HCT116 (cell line): Measurements from ENCODE around the gene WASF1. TPM values are rescaled to one million over a fixed set of nuclear protein-coding genes. Genes with fewer than 3 reads are reported as not detected.

Experiments used
- ATAC-seq: fragments of 200-7000 bp; cut with Tn5 transposase; 2 replicates; pipeline ENCODE4 v1.9.1; 2020; ENCODE audit warnings: mild to moderate bottlenecking, moderate library complexity
- BruUV-seq: library from RNA; stranded (reverse); fragments of 400-500 nt; replicated peaks from 2 replicates; lab custom pipeline; 2021; lab: Mats Ljungman, UMichigan
- CTCF ChIA-PET: fragments of 300-600 bp; sonication (Branson Sonifier 250); formaldehyde crosslinking; loops from one replicate; lab custom pipeline; 2021; ENCODE audit warnings: antibody characterized with exemption; lab: Charles Lee
- POLR2A ChIA-PET: fragments of 300-600, 350-600 bp; sonication (Branson Sonifier 250); formaldehyde crosslinking; loops from one replicate; lab custom pipeline; 2021; ENCODE audit warnings: antibody characterized with exemption; lab: Charles Lee
- RAD21 ChIA-PET, 2 experiments: fragments of 300-600 bp; sonication (Branson Sonifier 250); formaldehyde crosslinking; loops; one replicate each; lab custom pipeline; 2023; ENCODE audit warnings: low total read pairs in 2 of 2; ENCODE audit not compliant: uncharacterized antibody in 2 of 2, unreplicated experiment in 2 of 2, low non-redundant PET in 1 of 2; lab: Charles Lee
- DNase-seq: peaks from one replicate; pipeline ENCODE4 v3.0.0-alpha.2; 2010; ENCODE audit warnings: low read depth, low spot score
- H2AFZ ChIP-seq: fragments of 200-600 bp; shearing (Covaris generic), sonication (generic); 2 replicates; pipeline ENCODE4 v1.6.1; 2017; ENCODE audit warnings: low read depth, mixed run types, mixed read lengths, antibody characterized with exemption, low read length; ENCODE audit not compliant: poor library complexity, severe bottlenecking
- H3K27ac ChIP-seq: 2 replicates; pipeline ENCODE4 v1.5.1; 2012; ENCODE audit warnings: low read depth, low read length
- H3K27me3 ChIP-seq: fragments of 200-600 bp; sonication (generic); 2 replicates; pipeline ENCODE4 v1.6.1; 2016; ENCODE audit warnings: mixed run types, low read length, mixed read lengths; ENCODE audit not compliant: insufficient read depth
- H3K36me3 ChIP-seq, 2 experiments: fragments of 200-500 bp in 1 of 2; fragments of 200-600 bp in 1 of 2; sonication (Bioruptor generic) in 1 of 2; sonication (generic) in 1 of 2; 2 replicates each; pipeline versions ENCODE4 v1.5.1 to v1.6.1; 2014 to 2016; ENCODE audit warnings: low read length in 2 of 2, inconsistent platforms in 1 of 2, mixed read lengths in 1 of 2, mixed run types in 1 of 2; ENCODE audit not compliant: insufficient read depth in 2 of 2, control insufficient read depth in 1 of 2
- H3K4me1 ChIP-seq, 2 experiments: fragments of 200-600 bp in 1 of 2; sonication (generic) in 1 of 2; 2 replicates each; pipeline versions ENCODE4 v1.5.1 to v1.6.1; 2012 to 2017; ENCODE audit warnings: low read length in 2 of 2, inconsistent platforms in 1 of 2, mild to moderate bottlenecking in 1 of 2, mixed read lengths in 1 of 2, mixed run types in 1 of 2, moderate library complexity in 1 of 2; ENCODE audit not compliant: insufficient read depth in 2 of 2, control insufficient read depth in 1 of 2
- H3K4me2 ChIP-seq: fragments of 200-600 bp; sonication (generic); 2 replicates; pipeline ENCODE4 v1.6.1; 2017; ENCODE audit warnings: mixed run types, low read length, mixed read lengths
- H3K4me3 ChIP-seq, 2 experiments: fragments of 200-600 bp in 1 of 2; sonication (generic) in 1 of 2; replicated peaks in 1 of 2; 2 replicates each; pipeline ENCODE4 v1.5.1; 2011 to 2016; ENCODE audit warnings: low read length in 2 of 2, control low read depth in 1 of 2, low read depth in 1 of 2, mild to moderate bottlenecking in 1 of 2, mixed read lengths in 1 of 2, mixed run types in 1 of 2
- H3K79me2 ChIP-seq: fragments of 200-600 bp; sonication (generic); 2 replicates; pipeline ENCODE4 v1.6.1; 2017; ENCODE audit warnings: mild to moderate bottlenecking, mixed run types, low read length, moderate library complexity, mixed read lengths; ENCODE audit not compliant: insufficient read depth
- H3K9ac ChIP-seq: fragments of 200-600 bp; sonication (generic); 2 replicates; pipeline ENCODE4 v1.6.1; 2016; ENCODE audit warnings: low read length, mixed read lengths
- H3K9me2 ChIP-seq: fragments of 200-600 bp; sonication (generic), shearing (Covaris generic); 2 replicates; pipeline ENCODE4 v1.6.1; 2017; ENCODE audit warnings: mixed run types, mild to moderate bottlenecking, moderate library complexity; ENCODE audit not compliant: insufficient read depth
- H3K9me3 ChIP-seq, 2 experiments: fragments of 200-500 bp in 1 of 2; fragments of 200-600 bp in 1 of 2; sonication (Bioruptor generic) in 1 of 2; sonication (generic) in 1 of 2; 2 replicates each; pipeline ENCODE4 v1.6.1; 2014 to 2017; ENCODE audit warnings: low read length in 2 of 2, mixed read lengths in 2 of 2, inconsistent platforms in 1 of 2, low read depth in 1 of 2, mild to moderate bottlenecking in 1 of 2, mixed run types in 1 of 2, moderate library complexity in 1 of 2; ENCODE audit not compliant: control insufficient read depth in 1 of 2, insufficient read depth in 1 of 2
- H4K20me1 ChIP-seq: fragments of 200-600 bp; sonication (generic), shearing (Covaris generic); 2 replicates; pipeline ENCODE4 v1.6.1; 2017; ENCODE audit warnings: mixed run types, mild to moderate bottlenecking, moderate library complexity; ENCODE audit not compliant: insufficient read depth
- CBX3 ChIP-seq: IDR thresholded peaks from 2 replicates; pipeline ENCODE4 v1.6.1; 2012; ENCODE audit warnings: low read depth
- CEBPB ChIP-seq: IDR thresholded peaks from 2 replicates; pipeline ENCODE4 v1.6.1; 2012; ENCODE audit warnings: low read depth
- ELF1 ChIP-seq: IDR thresholded peaks from 2 replicates; pipeline ENCODE4 v1.6.1; 2012; ENCODE audit warnings: low read depth, borderline replicate concordance
- EZH2 ChIP-seq: fragments of 200-600 bp; sonication (generic); IDR thresholded peaks from 2 replicates; pipeline ENCODE4 v1.6.1; 2017; ENCODE audit warnings: antibody characterized with exemption, mixed run types
- EZH2phosphoT487 ChIP-seq: fragments of 200-600 bp; IDR thresholded peaks from 2 replicates; pipeline ENCODE4 v1.6.1; 2018; ENCODE audit warnings: antibody characterized with exemption, borderline replicate concordance
- FOSL1 ChIP-seq: IDR thresholded peaks from 2 replicates; pipeline ENCODE4 v1.6.1; 2012; ENCODE audit warnings: low read depth
- JUND ChIP-seq: IDR thresholded peaks from 2 replicates; pipeline ENCODE4 v1.6.1; 2012
- POLR2A ChIP-seq: IDR thresholded peaks from 2 replicates; pipeline ENCODE4 v1.7.0; 2011; ENCODE audit warnings: borderline replicate concordance; ENCODE audit not compliant: insufficient read depth, insufficient read length; ENCODE audit errors: extremely low read depth
- POLR2AphosphoS5 ChIP-seq: IDR thresholded peaks from 2 replicates; pipeline ENCODE4 v1.6.1; 2011; ENCODE audit warnings: mild to moderate bottlenecking, low read depth, low read length, moderate library complexity
- RAD21 ChIP-seq: IDR thresholded peaks from 2 replicates; pipeline ENCODE4 v1.6.1; 2012; ENCODE audit warnings: low read depth, mild to moderate bottlenecking
- REST ChIP-seq: IDR thresholded peaks from 2 replicates; pipeline ENCODE4 v1.6.1; 2012; ENCODE audit warnings: low read depth
- SP1 ChIP-seq: IDR thresholded peaks from 2 replicates; pipeline ENCODE4 v1.6.1; 2012; ENCODE audit warnings: low read depth
- SRF ChIP-seq: IDR thresholded peaks from 2 replicates; pipeline ENCODE4 v1.6.1; 2012; ENCODE audit warnings: low read depth
- TCF7L2 ChIP-seq: IDR thresholded peaks from 2 replicates; pipeline ENCODE4 v1.7.0; 2011; ENCODE audit warnings: borderline replicate concordance, inconsistent platforms; ENCODE audit not compliant: insufficient read depth, insufficient read length; ENCODE audit errors: extremely low read depth
- YY1 ChIP-seq: IDR thresholded peaks from 2 replicates; pipeline ENCODE4 v1.6.1; 2011; ENCODE audit warnings: low read length, low read depth, moderate library complexity, mild to moderate bottlenecking; ENCODE audit not compliant: insufficient replicate concordance; ENCODE audit errors: extremely low read depth
- ZNF274 ChIP-seq: fragments of 200-500 bp; sonication (Bioruptor generic); IDR thresholded peaks from 2 replicates; pipeline ENCODE4 v1.6.1; 2014; ENCODE audit warnings: mild to moderate bottlenecking, low read depth, low read length, inconsistent platforms
- intact Hi-C: fragments of 100-400 bp; cut with micrococcal nuclease; formaldehyde crosslinking; loops from 2 replicates; pipeline ENCODE4 v1.10.0; 2022
- total RNA-seq: library from RNA; stranded (reverse); gene quantifications from one replicate; pipeline ENCODE4 v1.2.1, GENCODE V29; 2021; ENCODE audit not compliant: unreplicated experiment
- TF ChIP-seq, protein P1 (sequence below): IDR thresholded peaks from 2 replicates; pipeline ENCODE4 v1.6.1; 2012

The WASF1 gene
- total RNA-seq, 1 experiment from 2014 or later = 25.9 TPM

DNA sequence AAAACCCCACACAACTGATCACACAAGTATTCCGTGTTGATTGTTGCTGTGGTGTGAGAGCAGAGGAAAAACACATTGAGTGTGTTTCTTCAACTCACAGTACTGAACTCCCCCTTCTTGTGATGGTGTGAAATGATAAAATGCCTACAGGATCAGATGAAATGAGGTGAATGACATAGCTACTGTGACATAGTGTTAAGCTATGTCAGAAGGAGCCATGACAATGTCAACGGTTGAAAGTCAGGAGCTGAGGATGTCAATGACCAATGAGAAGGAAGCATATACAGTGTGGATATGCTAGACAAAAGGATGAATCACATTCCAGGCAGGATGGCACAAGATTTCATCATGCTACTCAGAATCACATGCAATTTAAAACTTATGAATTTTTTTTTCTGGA, 38.8 kb downstream of the WASF1 start:
- intact Hi-C loops = no loop called here
- H3K27ac ChIP-seq = no peak overlapping the region

DNA sequence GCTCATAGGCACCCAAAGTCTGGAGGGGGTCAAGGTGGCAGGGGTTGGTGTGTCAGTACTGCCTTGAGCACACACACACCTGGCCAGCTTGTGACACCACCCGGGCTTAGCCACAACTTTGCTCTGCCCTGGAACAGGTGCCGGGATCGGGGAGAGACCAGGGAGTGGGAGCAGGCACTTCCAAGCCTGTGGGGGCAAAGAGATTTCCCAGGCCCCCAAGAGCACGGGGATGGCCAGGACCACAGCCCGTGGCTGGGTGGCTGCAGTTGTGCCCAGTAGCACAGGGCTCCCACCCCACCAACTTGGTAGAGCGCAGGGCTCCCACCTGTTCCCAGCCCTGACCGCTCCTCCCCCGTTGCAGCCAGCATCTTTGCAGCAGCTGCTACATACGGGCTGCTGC, 40.4 kb downstream of the WASF1 start:
- no peaks in the 10 kb centered on the region for H3K9me2 ChIP-seq
- POLR2A ChIA-PET = no interaction called here
- H2AFZ ChIP-seq = no peak overlapping the region
- no peaks in the 10 kb centered on the region for H3K36me3 ChIP-seq
- intact Hi-C loops = no loop called here
- H3K9me3 ChIP-seq = peaks cover 6 to 10% of the 10 kb centered on the region in 2 experiments; a peak in 2 of 4 replicates
- no peaks in the 10 kb centered on the region for H3K27me3 ChIP-seq
- H3K4me3 ChIP-seq = no peak overlapping the region
- DNase-seq = no peak
- H3K4me2 ChIP-seq = no peak overlapping the region
- BruUV-seq = no TSS peak
- no peak for ATAC-seq
- RAD21 ChIA-PET = no interaction called here
- no peak overlapping the region for H3K27ac ChIP-seq
- H4K20me1 ChIP-seq = no peaks in the 10 kb centered on the region
- no peak for TF ChIP-seq ZNF274
- no peak for TF ChIP-seq ELF1
- TF ChIP-seq TCF7L2 = no peak
- TF ChIP-seq RAD21 = no peak
- TF ChIP-seq SRF = no peak
- no peak for TF ChIP-seq YY1
- TF ChIP-seq REST = no peak
- H3K4me1 ChIP-seq = no peaks in the 10 kb centered on the region
- CTCF ChIA-PET = no interaction called here
- H3K9ac ChIP-seq = no peak overlapping the region
- no peaks in the 10 kb centered on the region for H3K79me2 ChIP-seq

More for the DNA sequence above, 38.8 kb downstream of the WASF1 start:
- H2AFZ ChIP-seq = no peak overlapping the region
- no peaks in the 10 kb centered on the region for H3K79me2 ChIP-seq
- H3K36me3 ChIP-seq = no peaks in the 10 kb centered on the region
- DNase-seq (peak; percentile 52), ATAC-seq (no peak)
- peaks cover 6 to 10% of the 10 kb centered on the region in 2 experiments; a peak in 2 of 4 replicates for H3K9me3 ChIP-seq
- H3K9me2 ChIP-seq = no peaks in the 10 kb centered on the region
- no peaks in the 10 kb centered on the region for H4K20me1 ChIP-seq
- no peaks in the 10 kb centered on the region for H3K27me3 ChIP-seq
- H3K4me3 ChIP-seq = no peak overlapping the region
- no peak overlapping the region for H3K9ac ChIP-seq
- H3K4me1 ChIP-seq = no peaks in the 10 kb centered on the region
- no peak overlapping the region for H3K4me2 ChIP-seq
- no peak for TF ChIP-seq EZH2
- no peak for TF ChIP-seq ELF1
- no peak for TF ChIP-seq POLR2A
- no peak for TF ChIP-seq JUND
- no peak for TF ChIP-seq EZH2phosphoT487
- no peak for TF ChIP-seq TCF7L2
- no peak for TF ChIP-seq ZNF274
- peak; percentile 28 for TF ChIP-seq SP1
- TF ChIP-seq CEBPB = peak; percentile 83
- no peak for TF ChIP-seq RAD21
- 0 out of 2 replicates have a peak, but pooled peaks have one; percentile 43 for TF ChIP-seq CBX3
- 0 out of 2 replicates have a peak, but pooled peaks have one; percentile 21 for TF ChIP-seq POLR2AphosphoS5
- 0 out of 2 replicates have a peak, but pooled peaks have one; percentile 20 for TF ChIP-seq FOSL1
- TF ChIP-seq, protein P1, sequence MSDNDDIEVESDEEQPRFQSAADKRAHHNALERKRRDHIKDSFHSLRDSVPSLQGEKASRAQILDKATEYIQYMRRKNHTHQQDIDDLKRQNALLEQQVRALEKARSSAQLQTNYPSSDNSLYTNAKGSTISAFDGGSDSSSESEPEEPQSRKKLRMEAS = peak; percentile 42; the same call in 1 of the 2 replicates
- RAD21 ChIA-PET = no interaction called here
- CTCF ChIA-PET = no interaction called here
- POLR2A ChIA-PET = no interaction called here
- BruUV-seq = no TSS peak
